Activated CD4-positive, alpha-beta memory T cell treated with anti-CD3 and anti-CD28 coated beads for 36 hours (primary cell): ENCODE results near the gene POMGNT2. TPM values are rescaled to one million over a fixed set of nuclear protein-coding genes. Genes with fewer than 3 reads are reported as not detected.
"Not testable (repeated sequence)": the region's sequence is repeated elsewhere in the genome, so short reads cannot be mapped to it uniquely, and the experiment has no call there.

Experiments used
- CTCF ChIA-PET: fragments of 350-600 bp; sonication (Branson Sonifier 250); formaldehyde crosslinking; loops from one replicate; lab custom pipeline; 2021; ENCODE audit warnings: antibody characterized with exemption, inconsistent platforms; lab: Charles Lee
- POLR2A ChIA-PET: fragments of 350-600 bp; sonication (Branson Sonifier 250); formaldehyde crosslinking; loops from one replicate; lab custom pipeline; 2021; ENCODE audit warnings: antibody characterized with exemption; lab: Charles Lee
- DNase-seq: peaks from one replicate; pipeline ENCODE4 v3.0.0-alpha.2; 2020
- H3K27ac Mint-ChIP-seq: one replicate; pipeline ENCODE4 v1.8.0; 2021; ENCODE audit warnings: mixed read lengths
- H3K27me3 Mint-ChIP-seq: one replicate; pipeline ENCODE4 v1.8.0; 2021; ENCODE audit warnings: mixed read lengths
- H3K36me3 Mint-ChIP-seq: one replicate; pipeline ENCODE4 v1.8.0; 2021; ENCODE audit warnings: mixed read lengths
- H3K4me1 Mint-ChIP-seq: one replicate; pipeline ENCODE4 v1.8.0; 2021; ENCODE audit warnings: low read depth, mixed read lengths
- H3K4me3 Mint-ChIP-seq: one replicate; pipeline ENCODE4 v1.8.0; 2021; ENCODE audit warnings: mild to moderate bottlenecking, mixed read lengths
- H3K9me3 Mint-ChIP-seq: one replicate; pipeline ENCODE4 v1.8.0; 2021; ENCODE audit warnings: mixed read lengths
- intact Hi-C: fragments of 100-400 bp; cut with micrococcal nuclease; formaldehyde crosslinking; loops from one replicate; pipeline ENCODE4 v1.15.1; 2023
- total RNA-seq, 2 experiments: library from RNA; stranded (reverse); gene quantifications; one replicate each; pipeline ENCODE4 v1.2.3, GENCODE V29; 2021

The POMGNT2 gene
- total RNA-seq, 2 experiments from 2014 or later: 7.3 to 7.8 TPM

DNA sequence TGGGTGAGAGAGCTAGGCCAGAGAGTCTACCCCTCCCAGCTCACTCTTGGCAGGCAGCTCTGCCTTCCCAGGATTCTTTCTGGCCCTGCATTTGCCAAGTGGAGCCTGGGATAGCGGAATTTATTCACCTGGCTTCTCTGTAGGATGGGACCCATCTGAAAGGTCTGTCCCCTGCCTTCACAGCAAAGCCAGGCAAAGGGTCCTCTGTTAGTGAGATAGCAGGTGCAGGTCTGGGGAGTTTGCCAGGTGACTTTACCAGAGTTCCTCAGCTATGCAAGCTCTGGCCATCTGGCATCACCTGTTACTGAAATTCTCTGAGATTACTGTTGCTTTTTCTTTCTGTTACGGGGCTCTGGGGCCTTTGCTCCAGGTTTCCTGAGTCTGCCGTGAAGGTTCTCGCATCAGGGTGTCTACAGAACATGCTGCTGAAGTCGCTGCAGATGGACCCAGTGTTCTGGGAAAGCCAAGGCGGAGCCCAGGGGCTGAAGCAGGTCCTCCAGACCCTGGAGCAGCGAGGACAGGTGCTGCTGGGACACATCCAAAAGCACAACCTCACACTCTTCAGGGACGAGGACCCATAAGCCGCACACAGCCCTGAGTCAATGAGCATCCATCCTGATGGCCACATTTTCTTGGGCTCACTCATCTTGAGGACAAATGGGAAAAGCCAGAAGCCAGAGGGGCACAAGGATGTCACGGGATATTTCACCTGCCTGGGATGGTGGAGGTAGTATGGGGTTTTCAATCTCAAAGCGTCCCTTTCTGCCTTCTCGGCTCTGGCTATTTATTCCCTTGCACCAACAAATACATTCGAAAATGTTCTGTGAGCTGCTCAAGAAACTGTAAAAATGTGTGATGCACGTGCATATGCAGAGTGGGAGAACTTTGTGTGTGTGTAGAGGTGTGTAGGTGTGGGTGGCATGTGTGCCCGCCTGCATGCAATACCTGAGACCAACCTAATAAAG is 49.8 kb downstream of the POMGNT2 start:
- Mint-ChIP-seq H3K36me3 (no peaks in the 10 kb centered on the region), H3K27me3 (no peaks in the 10 kb centered on the region), H3K9me3 (peaks cover 15% of the 10 kb centered on the region), H3K27ac (no peak overlapping the region), H3K4me3 (no peak overlapping the region), H3K4me1 (peaks cover 3% of the 10 kb centered on the region)
- POLR2A ChIA-PET: no interaction called here
- intact Hi-C loops: no loop called here
- no peak for DNase-seq
- CTCF ChIA-PET: interaction anchor here (1.3 kb wide), 1 partner anchor 95 kb away, joined by 3 read pairs; no protein-coding TSS in a partner anchor

DNA sequence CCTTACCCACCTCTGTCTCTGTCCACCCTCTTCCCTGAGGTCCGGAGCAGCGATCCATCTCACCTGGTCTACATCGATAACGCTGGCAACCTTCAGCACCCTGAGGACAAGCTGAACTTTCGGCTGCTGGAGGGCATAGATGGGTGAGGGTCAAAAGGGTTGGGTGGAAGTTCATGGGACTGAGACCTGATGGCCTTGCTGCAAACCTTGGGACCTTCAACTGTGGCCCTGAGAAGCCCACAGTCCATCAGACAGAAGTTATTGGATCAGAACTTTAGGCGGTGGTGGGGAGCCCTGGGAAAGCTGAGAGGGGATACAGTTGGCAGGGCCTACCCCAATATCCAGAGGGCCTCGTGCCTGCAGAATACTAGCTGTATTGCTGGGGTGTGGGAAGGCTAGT is 50.5 kb downstream of the POMGNT2 start:
- POLR2A ChIA-PET: no interaction called here
- Mint-ChIP-seq H3K4me1 (peaks cover 2% of the 10 kb centered on the region), H3K4me3 (no peak overlapping the region), H3K27ac (no peak overlapping the region), H3K36me3 (peaks cover 2% of the 10 kb centered on the region), H3K9me3 (peaks cover 22% of the 10 kb centered on the region), H3K27me3 (no peaks in the 10 kb centered on the region)
- intact Hi-C loops: no loop called here
- no peak for DNase-seq
- CTCF ChIA-PET: interaction anchor here (1.3 kb wide), 1 partner anchor 94 kb away, joined by 3 read pairs; no protein-coding TSS in a partner anchor

DNA sequence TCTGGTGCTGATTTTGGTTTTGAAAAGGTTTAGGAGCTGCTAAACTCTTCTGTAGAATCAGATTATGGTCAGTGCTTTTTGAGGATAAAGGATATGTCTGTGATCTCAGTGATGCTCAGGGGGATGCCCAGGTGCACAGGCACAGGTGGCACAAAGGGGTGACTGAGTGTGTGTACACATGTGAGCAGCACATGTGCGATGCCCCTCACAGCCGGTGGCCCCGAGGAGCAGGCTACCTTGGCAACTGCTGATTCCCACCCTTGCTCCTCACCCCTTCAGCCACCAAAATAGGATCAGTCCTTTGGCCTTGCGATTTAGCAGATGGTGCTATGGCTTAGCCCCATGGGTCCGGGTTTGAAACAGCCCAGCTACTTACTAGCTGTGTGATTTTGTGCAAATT is 51.1 kb downstream of the POMGNT2 start:
- no peaks in the 10 kb centered on the region for H3K4me1 Mint-ChIP-seq
- no peaks in the 10 kb centered on the region for H3K27me3 Mint-ChIP-seq
- intact Hi-C loops: no loop called here
- H3K27ac Mint-ChIP-seq: no peak overlapping the region
- no peak overlapping the region for H3K4me3 Mint-ChIP-seq
- CTCF ChIA-PET: interaction anchor here (1.3 kb wide), 1 partner anchor 94 kb away, joined by 3 read pairs; no protein-coding TSS in a partner anchor
- POLR2A ChIA-PET: no interaction called here
- DNase-seq: no peak
- H3K9me3 Mint-ChIP-seq: peaks cover 27% of the 10 kb centered on the region
- H3K36me3 Mint-ChIP-seq: peaks cover 4% of the 10 kb centered on the region

DNA sequence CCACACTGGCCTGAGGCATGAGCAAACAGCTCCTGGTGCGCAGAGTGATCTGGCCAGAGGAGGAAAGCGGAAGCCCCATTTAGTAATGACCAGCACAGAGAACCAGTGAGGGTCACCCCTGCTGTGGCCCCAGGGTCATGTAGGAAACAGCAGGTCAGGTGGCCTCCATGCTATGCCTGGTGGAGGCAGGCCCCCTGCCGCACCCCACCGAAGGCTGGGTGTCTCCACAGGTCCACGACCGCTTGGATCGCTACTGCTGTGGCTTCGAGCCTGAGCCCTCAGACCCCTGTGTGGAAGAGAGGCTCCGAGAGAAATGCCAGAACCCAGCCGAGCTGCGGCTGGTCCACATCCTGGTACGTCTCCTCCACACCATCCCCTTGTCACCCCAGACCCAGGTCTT is 52.6 kb downstream of the POMGNT2 start:
- ChIA-PET CTCF (no interaction called here), POLR2A (no interaction called here)
- H3K4me3 Mint-ChIP-seq: no peak overlapping the region
- no peak overlapping the region for H3K27ac Mint-ChIP-seq
- peaks cover 39% of the 10 kb centered on the region for H3K9me3 Mint-ChIP-seq
- no peaks in the 10 kb centered on the region for H3K4me1 Mint-ChIP-seq
- H3K36me3 Mint-ChIP-seq: peaks cover 5% of the 10 kb centered on the region
- peaks cover under 1% of the 10 kb centered on the region for H3K27me3 Mint-ChIP-seq
- intact Hi-C loops: no loop called here
- DNase-seq: no peak

DNA sequence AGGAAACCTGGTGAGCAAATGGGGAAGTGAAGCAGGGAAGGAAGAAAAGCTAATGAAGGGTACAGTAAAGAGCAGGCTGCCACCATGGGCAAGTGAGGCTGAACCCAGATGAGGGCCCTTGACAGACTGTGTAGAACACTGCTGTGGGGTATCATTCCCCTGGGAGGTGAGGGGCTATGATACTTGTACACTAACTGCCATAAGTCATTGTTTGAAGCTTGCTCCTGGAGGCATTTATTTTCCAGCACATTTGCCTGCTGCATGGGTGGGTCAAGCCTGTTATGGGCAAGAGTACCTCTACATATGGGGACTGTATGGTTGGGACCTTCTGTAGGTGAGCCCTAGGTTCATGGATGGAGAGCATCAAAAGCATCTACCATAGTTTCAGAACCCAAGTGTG is 57.4 kb downstream of the POMGNT2 start:
- DNase-seq: no peak
- intact Hi-C loops: no loop called here
- Mint-ChIP-seq H3K27me3 (peaks cover 2% of the 10 kb centered on the region), H3K4me3 (no peak overlapping the region), H3K9me3 (peaks cover 74% of the 10 kb centered on the region), H3K4me1 (no peaks in the 10 kb centered on the region), H3K27ac (no peak overlapping the region), H3K36me3 (peaks cover 17% of the 10 kb centered on the region)
- ChIA-PET POLR2A (no interaction called here), CTCF (no interaction called here)

DNA sequence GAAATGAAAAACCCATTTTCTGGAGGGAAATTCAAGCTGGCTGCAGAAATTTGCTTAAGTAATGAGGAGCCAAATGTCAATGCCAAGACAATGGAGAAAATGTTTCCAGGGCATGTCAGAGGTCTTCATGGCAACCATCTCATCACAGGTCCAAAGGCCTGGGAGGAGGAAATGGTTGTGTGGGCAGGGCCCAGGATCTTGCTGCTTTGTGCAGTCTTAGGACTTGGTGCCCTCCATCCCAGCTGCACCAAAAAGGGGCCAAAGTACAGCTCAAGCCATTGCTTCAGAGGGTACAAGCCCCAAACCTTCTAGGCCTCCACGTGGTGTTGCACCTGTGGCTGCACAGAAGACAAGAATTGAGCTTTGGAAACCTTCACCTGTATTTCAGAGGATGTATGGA is 59.3 kb downstream of the POMGNT2 start:
- H3K27ac Mint-ChIP-seq: no peak overlapping the region
- POLR2A ChIA-PET: no interaction called here
- CTCF ChIA-PET: no interaction called here

DNA sequence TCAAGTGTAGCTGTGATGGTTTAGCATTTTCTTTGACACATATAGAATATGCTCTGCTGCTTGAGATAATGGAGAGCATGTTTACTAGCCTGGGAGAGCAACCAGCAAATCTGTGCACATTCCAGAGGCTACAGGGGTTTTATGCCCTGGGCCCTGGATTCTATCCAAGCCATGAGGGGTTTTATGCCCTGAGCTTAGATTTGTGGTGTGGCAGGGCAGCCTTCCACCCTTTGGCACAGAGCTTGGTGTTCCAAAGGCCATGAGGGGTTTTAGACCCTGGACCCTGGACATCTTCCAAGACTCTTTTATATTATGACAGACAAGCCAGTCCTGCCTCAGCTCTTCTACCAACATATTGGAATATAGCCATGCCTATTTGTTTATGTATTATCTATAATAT is 60.8 kb downstream of the POMGNT2 start:
- H3K27me3 Mint-ChIP-seq, H3K4me1 Mint-ChIP-seq, POLR2A ChIA-PET, H3K4me3 Mint-ChIP-seq, H3K27ac Mint-ChIP-seq, DNase-seq, CTCF ChIA-PET, intact Hi-C loops: not testable (repeated sequence)
- Mint-ChIP-seq H3K9me3 (peaks cover 50% of the 10 kb centered on the region), H3K36me3 (peaks cover 12% of the 10 kb centered on the region)

More for the DNA sequence above, 59.3 kb downstream of the POMGNT2 start:
- Mint-ChIP-seq H3K36me3 (peaks cover 17% of the 10 kb centered on the region), H3K4me3 (no peak overlapping the region), H3K27me3 (peaks cover 2% of the 10 kb centered on the region), H3K9me3 (peaks cover 65% of the 10 kb centered on the region), H3K4me1 (no peaks in the 10 kb centered on the region)
- intact Hi-C loops: no loop called here
- DNase-seq: no peak

DNA sequence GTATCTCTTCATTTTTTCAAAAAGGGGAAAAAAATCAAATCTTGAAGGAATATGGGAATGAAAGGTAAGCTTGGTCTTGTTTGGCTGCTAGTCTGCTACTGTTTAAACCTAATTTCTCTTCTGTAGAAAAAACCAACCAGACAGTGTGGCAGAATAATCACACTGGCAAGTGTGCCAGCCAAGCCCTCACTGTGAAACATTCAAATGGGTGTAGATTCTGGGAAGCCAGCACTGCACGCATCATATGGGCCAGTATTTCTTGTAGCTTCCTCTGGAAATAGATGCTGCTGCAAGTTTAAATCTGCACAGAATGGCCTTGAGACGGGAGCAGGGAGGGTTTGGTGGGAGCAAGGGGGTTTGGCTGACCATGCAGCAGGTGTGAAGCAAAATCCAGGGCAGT is 62.1 kb downstream of the POMGNT2 start:
- Mint-ChIP-seq H3K36me3 (peaks cover 12% of the 10 kb centered on the region), H3K4me3 (no peak overlapping the region), H3K27me3 (peaks cover 2% of the 10 kb centered on the region), H3K27ac (no peak overlapping the region), H3K4me1 (no peaks in the 10 kb centered on the region), H3K9me3 (peaks cover 40% of the 10 kb centered on the region)
- ChIA-PET POLR2A (no interaction called here), CTCF (no interaction called here)
- DNase-seq: no peak
- intact Hi-C loops: no loop called here

DNA sequence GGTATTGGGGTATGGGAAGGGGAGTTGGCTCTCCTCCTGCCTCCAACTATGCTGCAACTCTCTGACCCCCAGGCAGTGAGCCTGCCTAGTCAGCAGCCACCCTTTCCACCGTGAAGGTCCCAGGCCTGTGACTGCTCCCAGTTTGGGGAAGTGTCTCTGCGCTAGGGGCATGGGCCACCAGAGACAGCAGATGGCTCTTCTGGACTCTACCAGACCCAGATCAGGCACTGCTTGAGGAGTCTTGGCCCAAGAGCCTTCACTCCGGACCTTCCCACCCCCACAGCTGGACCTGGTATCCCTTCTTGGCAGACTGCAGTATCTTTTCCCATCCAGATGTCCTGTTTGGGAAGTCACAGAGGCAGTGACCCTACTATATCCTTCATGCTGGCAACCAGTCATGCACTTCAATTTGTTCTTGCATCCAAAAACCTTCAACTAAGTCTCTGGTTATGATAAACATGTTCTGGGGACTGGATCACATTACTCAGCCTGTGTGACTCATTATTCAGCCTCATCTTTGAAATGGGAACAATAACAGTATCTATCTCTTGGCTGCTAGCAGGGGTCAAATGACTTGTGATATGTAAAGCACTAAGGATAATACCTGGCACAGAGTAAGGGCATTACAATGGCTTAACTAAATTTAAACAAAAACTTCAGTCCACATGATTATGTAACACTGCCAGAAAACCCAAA is 62.7 kb downstream of the POMGNT2 start:
- H3K36me3 Mint-ChIP-seq: peaks cover 12% of the 10 kb centered on the region
- DNase-seq: no peak
- intact Hi-C loops: no loop called here
- peaks cover under 1% of the 10 kb centered on the region for H3K27me3 Mint-ChIP-seq
- CTCF ChIA-PET: no interaction called here
- peaks cover 34% of the 10 kb centered on the region for H3K9me3 Mint-ChIP-seq
- peaks cover 6% of the 10 kb centered on the region for H3K4me1 Mint-ChIP-seq
- no peak overlapping the region for H3K4me3 Mint-ChIP-seq
- H3K27ac Mint-ChIP-seq: no peak overlapping the region
- POLR2A ChIA-PET: no interaction called here

DNA sequence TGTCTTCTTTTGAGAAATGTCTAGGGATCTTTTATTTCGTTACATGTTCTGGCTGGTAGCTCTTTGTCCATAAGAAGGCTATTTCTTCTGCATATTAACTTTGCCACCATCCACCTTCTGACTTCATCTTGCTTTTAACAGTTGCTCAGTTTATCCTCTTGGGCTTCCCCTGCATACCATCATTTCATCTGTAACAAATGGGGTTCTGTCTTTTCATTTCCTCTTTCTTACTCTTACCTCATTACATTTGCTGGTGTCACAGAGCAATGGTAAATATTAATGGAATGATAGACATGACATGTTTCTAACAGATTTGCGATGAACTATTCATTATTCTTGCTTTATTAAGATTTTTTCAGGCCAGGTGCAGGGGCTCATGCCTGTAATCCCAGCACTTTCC is 64.4 kb downstream of the POMGNT2 start:
- Mint-ChIP-seq H3K4me3 (no peak overlapping the region), H3K27ac (no peak overlapping the region), H3K27me3 (no peaks in the 10 kb centered on the region), H3K4me1 (peaks cover 14% of the 10 kb centered on the region), H3K36me3 (peaks cover 9% of the 10 kb centered on the region), H3K9me3 (peaks cover 22% of the 10 kb centered on the region)
- ChIA-PET POLR2A (no interaction called here), CTCF (interaction anchor here (1.1 kb wide), 1 partner anchor 79 kb away, joined by 4 read pairs; no protein-coding TSS in a partner anchor)
- DNase-seq: no peak
- intact Hi-C loops: no loop called here

DNA sequence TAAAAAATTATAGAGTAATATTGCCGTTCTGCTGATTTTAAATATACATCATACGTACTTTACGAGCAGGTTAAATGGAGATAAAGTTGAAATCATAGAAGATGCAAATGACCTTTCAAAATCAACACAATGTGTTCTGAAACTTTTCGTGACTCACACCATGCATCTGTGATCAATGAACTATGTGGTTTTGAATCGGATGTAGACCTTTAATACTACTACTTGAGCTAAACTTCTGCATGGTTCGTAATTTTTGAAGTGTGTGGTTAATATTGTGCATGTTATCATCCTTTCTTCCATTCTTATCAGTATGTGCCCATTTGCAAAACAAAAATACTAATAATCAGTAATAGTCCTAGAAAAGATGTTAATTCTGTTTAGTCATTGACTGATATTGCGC is 67.9 kb downstream of the POMGNT2 start:
- CTCF ChIA-PET: no interaction called here

More for the DNA sequence above, 67.9 kb downstream of the POMGNT2 start:
- no peaks in the 10 kb centered on the region for H3K27me3 Mint-ChIP-seq
- intact Hi-C loops: no loop called here
- H3K36me3 Mint-ChIP-seq: no peaks in the 10 kb centered on the region
- H3K4me3 Mint-ChIP-seq: no peak overlapping the region
- H3K9me3 Mint-ChIP-seq: no peaks in the 10 kb centered on the region
- no peak overlapping the region for H3K27ac Mint-ChIP-seq
- peaks cover 14% of the 10 kb centered on the region for H3K4me1 Mint-ChIP-seq
- POLR2A ChIA-PET: interaction anchor here (0.6 kb wide), 1 partner anchor 1808 kb away, joined by 3 read pairs; no protein-coding TSS in a partner anchor
- DNase-seq: no peak
